Loucy (cell line): Measurements from ENCODE around the gene FHIT.

Experiments
- CTCF ChIP-seq: fragments of 200-600 bp; sonication (generic); conservative IDR thresholded peaks from 2 replicates; pipeline ENCODE4 v1.5.1; 2014; ENCODE audit warnings: mild to moderate bottlenecking, antibody characterized with exemption, low read length
- EZH2phosphoT487 ChIP-seq: fragments of 200-600 bp; IDR thresholded peaks from 2 replicates; pipeline ENCODE4 v1.6.1; 2018; ENCODE audit warnings: antibody characterized with exemption, mild to moderate bottlenecking, moderate library complexity, borderline replicate concordance

- TF ChIP-seq CTCF: no peak
- TF ChIP-seq EZH2phosphoT487: no peak
Observed at GRCh38 chr3:60599586-60599985, 651.7 kb downstream of the FHIT start.
